ENCODE data around the gene GP5. TPM values are rescaled to one million over a fixed set of nuclear protein-coding genes. Genes with fewer than 3 reads are reported as not detected.

The GP5 gene
- total and polyA plus RNA-seq, 9 of the 15 experiments (the other 6 are each of a cell fraction or from before 2014, with no cell fraction given): 0.03 to 0.04 (median 0.04) TPM; not detected in 6

DNA sequence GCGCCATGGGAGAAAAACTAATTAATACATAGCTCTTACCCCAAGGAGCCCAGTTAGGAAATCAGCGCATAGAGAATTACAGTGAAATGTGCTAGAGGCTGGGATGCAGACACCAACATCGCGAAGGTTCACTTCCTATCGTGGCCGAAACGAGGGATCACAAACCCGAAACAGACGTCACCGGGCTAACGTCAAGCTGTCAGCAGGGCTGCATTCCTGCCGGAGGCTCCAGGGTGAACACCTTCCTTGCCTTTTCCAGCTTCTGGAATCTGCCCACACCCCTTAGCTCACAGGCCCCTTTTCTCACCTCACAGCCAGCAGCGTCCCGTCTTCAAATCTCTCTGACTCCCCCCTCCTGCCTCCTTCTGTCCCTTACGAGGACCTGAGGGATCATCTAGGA, 13.0 kb downstream of the GP5 start:
- DNase-seq (ENCODE audit: extremely low read depth in 1 of 4, low spot score in 3 of 4): no peak
- ChIA-PET CTCF (ENCODE audit: low intra/inter-chr PET ratio) (no interaction called here), POLR2A (interaction anchor here (0.6 to 1.6 kb wide), 3 partner anchors 10 to 16 kb away, joined by 3 to 7 read pairs (median 4); partner anchors contain the start of gene GP5)
- peak; percentile 23 for ATAC-seq
- Histone ChIP-seq H3K27ac (ENCODE audit: extremely low read depth, low read depth, low read length) (no peak overlapping the region), H3K9ac (ENCODE audit: insufficient read depth in 1 of 2, low read depth in 2 of 2, low read length in 2 of 2) (no peak overlapping the region), H3K36me3 (ENCODE audit: control insufficient read depth, insufficient read depth, low read length) (no peaks in the 10 kb centered on the region), H3K79me2 (ENCODE audit: control insufficient read depth, insufficient read depth, low read length) (no peaks in the 10 kb centered on the region), H2AFZ (ENCODE audit: low read depth, low read length) (peak overlapping the region; percentile 59), H3K27me3 (ENCODE audit: control insufficient read depth in 2 of 2, insufficient read depth in 2 of 2, low read length in 2 of 2) (peaks cover 35 to 65% of the 10 kb centered on the region in 2 experiments), H3K4me1 (replicated peaks in 1 of 2; ENCODE audit: control insufficient read depth in 2 of 2, insufficient read depth in 2 of 2, low read length in 2 of 2) (peaks cover 0 to 5% of the 10 kb centered on the region in 2 experiments; a peak in 2 of 5 replicates), H3K4me3 (no peak overlapping the region), H3K4me2 (ENCODE audit: insufficient read depth, low read length) (peak overlapping the region; percentile 32; the same call in 1 of the 2 replicates), H4K20me1 (replicated peaks; ENCODE audit: control insufficient read depth, insufficient read depth, low read length) (no peaks in the 10 kb centered on the region), H3K9me3 (replicated peaks; ENCODE audit: control insufficient read depth, insufficient read depth, low read depth, low read length) (no peaks in the 10 kb centered on the region), H3K9me1 (ENCODE audit: control insufficient read depth, insufficient read depth, low read length) (no peaks in the 10 kb centered on the region)
- in situ Hi-C loops (cut with MboI) (no loop called here), intact Hi-C loops (cut with micrococcal nuclease) (no loop called here)
- 10% methylated on average over 15 of the region's 15 CpGs for WGBS (ENCODE audit: insufficient coverage, low coverage, missing lambda C conversion rate)
- FAIRE-seq: no peak
- no TSS peak for BruUV-seq (replicated peaks)
- 0 out of 2 replicates have a peak, but pooled peaks have one; percentile 7 for TF ChIP-seq CREM (IDR thresholded peaks at IDR 0.05; ENCODE audit: low read depth)
- TF ChIP-seq, protein P1, sequence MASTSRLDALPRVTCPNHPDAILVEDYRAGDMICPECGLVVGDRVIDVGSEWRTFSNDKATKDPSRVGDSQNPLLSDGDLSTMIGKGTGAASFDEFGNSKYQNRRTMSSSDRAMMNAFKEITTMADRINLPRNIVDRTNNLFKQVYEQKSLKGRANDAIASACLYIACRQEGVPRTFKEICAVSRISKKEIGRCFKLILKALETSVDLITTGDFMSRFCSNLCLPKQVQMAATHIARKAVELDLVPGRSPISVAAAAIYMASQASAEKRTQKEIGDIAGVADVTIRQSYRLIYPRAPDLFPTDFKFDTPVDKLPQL (IDR thresholded peaks at IDR 0.05; ENCODE audit: extremely low read depth, insufficient read length): no peak
- TF ChIP-seq ATF1 (CRISPR knock-in tag; IDR thresholded peaks at IDR 0.05): no peak
- 0 out of 2 replicates have a peak, but pooled peaks have one; percentile 18 for TF ChIP-seq ATF1 (tag; IDR thresholded peaks at IDR 0.05)

DNA sequence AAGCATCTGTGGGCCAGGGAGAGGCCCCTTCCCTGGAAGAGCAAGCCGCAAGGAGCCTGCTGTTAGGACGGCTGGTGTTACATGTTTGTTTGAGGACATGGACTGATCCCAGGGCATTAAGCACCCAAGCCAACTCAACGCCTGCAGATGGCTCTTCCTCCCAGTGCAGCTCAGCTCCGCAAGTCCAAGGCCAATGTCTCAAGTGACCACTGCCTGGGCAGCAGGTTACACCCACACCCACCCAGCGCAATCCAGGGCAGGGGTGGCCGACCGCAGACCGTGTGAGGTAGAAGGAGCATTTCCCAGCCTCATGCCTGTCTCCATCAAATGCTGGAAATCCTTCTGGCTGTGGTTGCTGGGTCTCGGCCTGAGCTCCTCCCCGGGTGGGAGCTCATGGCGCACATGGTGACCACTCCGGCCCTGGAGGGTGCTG, 14.5 kb downstream of the GP5 start:
- FAIRE-seq (no peak), ATAC-seq (no peak; the same call in 2 of the 3 replicates), DNase-seq (ENCODE audit: extremely low read depth in 1 of 4, low spot score in 3 of 4) (no peak)
- H3K9me1 ChIP-seq (ENCODE audit: control insufficient read depth, insufficient read depth, low read length): no peaks in the 10 kb centered on the region
- TF ChIP-seq ZNF699 (CRISPR knock-in tag; IDR thresholded peaks at IDR 0.05; ENCODE audit: insufficient replicate concordance) (no peak), ZZZ3 (IDR thresholded peaks at IDR 0.05) (no peak)
- TF ChIP-seq, protein P2, sequence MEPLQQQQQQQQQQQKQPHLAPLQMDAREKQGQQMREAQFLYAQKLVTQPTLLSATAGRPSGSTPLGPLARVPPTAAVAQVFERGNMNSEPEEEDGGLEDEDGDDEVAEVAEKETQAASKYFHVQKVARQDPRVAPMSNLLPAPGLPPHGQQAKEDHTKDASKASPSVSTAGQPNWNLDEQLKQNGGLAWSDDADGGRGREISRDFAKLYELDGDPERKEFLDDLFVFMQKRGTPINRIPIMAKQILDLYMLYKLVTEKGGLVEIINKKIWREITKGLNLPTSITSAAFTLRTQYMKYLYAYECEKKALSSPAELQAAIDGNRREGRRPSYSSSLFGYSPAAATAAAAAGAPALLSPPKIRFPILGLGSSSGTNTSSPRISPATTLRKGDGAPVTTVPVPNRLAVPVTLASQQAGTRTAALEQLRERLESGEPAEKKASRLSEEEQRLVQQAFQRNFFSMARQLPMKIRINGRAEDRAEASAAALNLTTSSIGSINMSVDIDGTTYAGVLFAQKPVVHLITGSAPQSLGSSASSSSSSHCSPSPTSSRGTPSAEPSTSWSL (CRISPR knock-in tag; IDR thresholded peaks at IDR 0.05; ENCODE audit: borderline replicate concordance): no peak
- H3K27me3 ChIP-seq (ENCODE audit: control insufficient read depth in 2 of 2, insufficient read depth in 2 of 2, low read length in 2 of 2): peaks cover 46 to 78% of the 10 kb centered on the region in 2 experiments
- intact Hi-C loops (cut with micrococcal nuclease) (no loop called here), in situ Hi-C loops (cut with MboI) (no loop called here)
- H3K9ac ChIP-seq (ENCODE audit: insufficient read depth in 1 of 2, low read depth in 2 of 2, low read length in 2 of 2): no peak overlapping the region
- H4K20me1 ChIP-seq (replicated peaks; ENCODE audit: control insufficient read depth, insufficient read depth, low read length): no peaks in the 10 kb centered on the region
- no peak overlapping the region for H3K4me3 ChIP-seq
- H3K36me3 ChIP-seq (ENCODE audit: control insufficient read depth, insufficient read depth, low read length): no peaks in the 10 kb centered on the region
- BruUV-seq (replicated peaks): no TSS peak
- H3K27ac ChIP-seq (ENCODE audit: extremely low read depth, low read depth, low read length): no peak overlapping the region
- CTCF ChIA-PET (ENCODE audit: low intra/inter-chr PET ratio): interaction anchor here (0.6 kb wide), 1 partner anchor 13 kb away, joined by 3 read pairs; no protein-coding TSS in a partner anchor
- H3K4me1 ChIP-seq (replicated peaks in 1 of 2; ENCODE audit: control insufficient read depth in 2 of 2, insufficient read depth in 2 of 2, low read length in 2 of 2): peaks cover 0 to 5% of the 10 kb centered on the region in 2 experiments; a peak in 2 of 5 replicates
- no peaks in the 10 kb centered on the region for H3K9me3 ChIP-seq (replicated peaks; ENCODE audit: control insufficient read depth, insufficient read depth, low read depth, low read length)
- H3K79me2 ChIP-seq (ENCODE audit: control insufficient read depth, insufficient read depth, low read length): no peaks in the 10 kb centered on the region
- no peak overlapping the region for H2AFZ ChIP-seq (ENCODE audit: low read depth, low read length)
- WGBS (ENCODE audit: insufficient coverage, low coverage, missing lambda C conversion rate): 4% methylated on average over 9 of the region's 12 CpGs
- POLR2A ChIA-PET: interaction anchor here (1.3 kb wide), 1 partner anchor 10 kb away, joined by 3 read pairs; no protein-coding TSS in a partner anchor
- no peak overlapping the region for H3K4me2 ChIP-seq (ENCODE audit: insufficient read depth, low read length)

All from K562 (cell line).